ENCODE data around the gene BMP7. TPM values are rescaled to one million over a fixed set of nuclear protein-coding genes. Genes with fewer than 3 reads are reported as not detected.

BMP7 gene
- polyA plus RNA-seq, 4 donors: 0.92 to 3.4 TPM; not detected in 2

DNA sequence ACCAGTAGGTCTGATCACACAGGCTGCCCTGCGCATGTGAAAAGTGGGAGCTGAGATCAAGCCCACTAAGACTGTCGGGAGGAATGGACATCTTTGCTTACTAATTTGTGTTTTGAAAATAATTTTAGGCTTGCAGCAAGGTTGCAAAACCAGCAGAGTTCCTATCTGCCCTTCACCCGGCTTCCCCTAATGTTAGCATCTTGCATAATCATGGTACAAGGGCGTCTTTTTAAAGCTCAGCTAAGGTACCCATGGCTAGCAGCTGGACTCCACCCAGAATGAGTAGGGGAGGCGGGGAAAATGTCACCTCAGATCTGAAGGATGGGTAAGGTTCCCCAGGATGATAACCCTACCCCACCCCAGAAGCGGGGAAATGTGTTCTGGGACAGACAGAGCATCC, 25.3 kb upstream of the BMP7 start:
- FAIRE-seq (no peak), DNase-seq (no peak)
- Histone ChIP-seq H3K4me3 (ENCODE audit: low read depth in 1 of 3, low read length in 3 of 3) (no peak overlapping the region), H3K36me3 (ENCODE audit: control insufficient read depth in 3 of 3, insufficient read depth in 2 of 3, low read depth in 1 of 3, low read length in 3 of 3) (no peaks in the 10 kb centered on the region), H3K27ac (ENCODE audit: low read depth in 1 of 3, low read length in 2 of 3) (no peak overlapping the region), H3K27me3 (ENCODE audit: control insufficient read depth in 3 of 3, insufficient read depth in 3 of 3, low read length in 3 of 3) (peaks cover 0 to 6% (median 5%) of the 10 kb centered on the region in 3 donors), H3K4me1 (ENCODE audit: control insufficient read depth in 3 of 3, insufficient read depth in 2 of 3, low read depth in 1 of 3, low read length in 2 of 3) (no peaks in the 10 kb centered on the region), H3K9me3 (ENCODE audit: control insufficient read depth in 2 of 2, insufficient read depth in 1 of 2, low read depth in 1 of 2, low read length in 1 of 2) (no peaks in the 10 kb centered on the region)
- 73 to 87% (median 80%) methylated on average over 6 of the region's 6 CpGs for WGBS, 3 donors

DNA sequence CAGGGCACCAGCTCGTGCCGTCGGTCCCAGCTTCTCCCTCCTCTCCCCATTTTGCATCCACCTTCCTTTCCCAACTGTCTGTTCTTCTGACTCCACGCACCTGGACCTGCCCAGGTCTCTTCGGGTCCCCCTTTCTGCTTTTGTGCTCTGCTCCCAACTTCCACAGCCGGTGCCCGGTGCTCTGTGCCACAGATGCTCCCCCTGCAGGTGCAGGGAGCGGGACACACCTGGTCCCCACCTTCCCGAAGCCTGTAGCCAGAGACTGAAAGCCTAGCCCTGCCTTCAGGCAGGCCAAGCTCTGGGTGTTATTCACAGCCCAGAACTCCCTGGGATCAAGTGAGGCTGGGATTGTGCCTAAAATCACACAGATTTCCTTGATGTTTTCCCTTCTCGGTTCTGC, 24.6 kb upstream of the BMP7 start:
- WGBS, 3 donors: 45 to 65% (median 47%) methylated on average over 10 of the region's 10 CpGs
- FAIRE-seq (no peak), DNase-seq (no peak)
- Histone ChIP-seq H3K9me3 (ENCODE audit: control insufficient read depth in 2 of 2, insufficient read depth in 1 of 2, low read depth in 1 of 2, low read length in 1 of 2) (no peaks in the 10 kb centered on the region), H3K27ac (ENCODE audit: low read depth in 1 of 3, low read length in 2 of 3) (no peak overlapping the region), H3K4me3 (ENCODE audit: low read depth in 1 of 3, low read length in 3 of 3) (no peak overlapping the region), H3K27me3 (ENCODE audit: control insufficient read depth in 3 of 3, insufficient read depth in 3 of 3, low read length in 3 of 3) (peaks cover 0 to 6% (median 5%) of the 10 kb centered on the region in 3 donors), H3K4me1 (ENCODE audit: control insufficient read depth in 3 of 3, insufficient read depth in 2 of 3, low read depth in 1 of 3, low read length in 2 of 3) (no peaks in the 10 kb centered on the region), H3K36me3 (ENCODE audit: control insufficient read depth in 3 of 3, insufficient read depth in 2 of 3, low read depth in 1 of 3, low read length in 3 of 3) (no peaks in the 10 kb centered on the region)

DNA sequence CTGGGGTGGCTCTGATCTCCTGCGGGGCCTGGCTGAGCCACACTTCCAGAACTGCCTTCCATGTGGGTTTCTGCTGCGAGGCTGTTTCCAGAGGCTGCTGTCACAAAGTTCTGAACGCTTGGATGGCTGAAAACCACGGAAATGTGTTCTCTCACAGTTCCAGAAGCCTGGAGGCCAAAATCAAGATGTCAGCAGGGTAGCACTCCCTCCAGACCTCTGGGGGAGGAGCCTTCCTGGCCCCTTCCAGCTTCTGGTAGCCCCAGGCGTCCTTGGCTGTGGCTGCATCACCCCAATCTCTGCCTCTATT, 23.7 kb upstream of the BMP7 start:
- peaks cover 0 to 6% (median 5%) of the 10 kb centered on the region in 3 donors for H3K27me3 ChIP-seq (ENCODE audit: control insufficient read depth in 3 of 3, insufficient read depth in 3 of 3, low read length in 3 of 3)
- no peaks in the 10 kb centered on the region for H3K4me1 ChIP-seq (ENCODE audit: control insufficient read depth in 3 of 3, insufficient read depth in 2 of 3, low read depth in 1 of 3, low read length in 2 of 3)
- no peak overlapping the region for H3K27ac ChIP-seq (ENCODE audit: low read depth in 1 of 3, low read length in 2 of 3)
- WGBS, 3 donors: 76 to 79% (median 78%) methylated on average over 5 of the region's 5 CpGs
- no peaks in the 10 kb centered on the region for H3K9me3 ChIP-seq (ENCODE audit: control insufficient read depth in 2 of 2, insufficient read depth in 1 of 2, low read depth in 1 of 2, low read length in 1 of 2)
- FAIRE-seq (no peak), DNase-seq (no peak)
- no peak overlapping the region for H3K4me3 ChIP-seq (ENCODE audit: low read depth in 1 of 3, low read length in 3 of 3)
- no peaks in the 10 kb centered on the region for H3K36me3 ChIP-seq (ENCODE audit: control insufficient read depth in 3 of 3, insufficient read depth in 2 of 3, low read depth in 1 of 3, low read length in 3 of 3)

DNA sequence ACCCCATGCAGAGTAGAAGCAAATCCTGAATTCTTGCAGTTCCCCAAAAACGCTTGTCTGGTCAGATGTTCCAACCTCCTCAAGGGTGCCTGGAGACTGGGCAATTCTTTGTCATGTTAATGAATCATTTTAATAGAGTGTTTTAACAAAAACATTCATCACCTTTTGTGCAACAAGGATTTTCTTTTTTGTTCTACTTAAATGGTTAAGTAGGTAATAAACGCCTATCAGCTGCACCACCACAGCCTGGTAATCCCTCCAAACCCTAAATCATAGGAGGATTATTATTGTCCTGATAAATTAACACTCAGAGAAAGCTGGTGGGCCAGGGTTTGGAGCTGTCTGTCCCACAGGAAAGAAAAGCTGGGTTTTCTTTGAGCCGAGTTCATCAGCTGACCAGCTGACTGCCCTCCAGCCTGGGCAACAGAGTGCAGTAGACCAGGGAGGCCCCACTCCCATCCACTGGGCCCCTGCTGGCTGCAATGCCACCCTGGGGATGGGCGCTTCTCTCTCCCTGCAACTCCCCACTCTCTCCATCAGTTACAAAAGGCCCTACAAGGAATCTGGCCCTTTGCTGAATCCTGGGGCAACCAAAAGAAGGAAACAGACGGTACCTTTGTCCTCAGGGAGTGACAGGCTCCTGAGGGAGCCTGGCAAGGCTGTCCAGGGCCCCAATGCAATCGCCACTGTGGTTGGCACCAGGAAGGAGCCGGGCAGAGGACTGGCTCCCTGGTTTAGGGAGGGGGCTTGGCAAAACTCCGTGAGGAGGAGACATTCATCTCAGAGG, 23.1 kb upstream of the BMP7 start:
- Histone ChIP-seq H3K27ac (ENCODE audit: low read depth in 1 of 3, low read length in 2 of 3) (no peak overlapping the region), H3K27me3 (ENCODE audit: control insufficient read depth in 3 of 3, insufficient read depth in 3 of 3, low read length in 3 of 3) (peaks cover 0 to 6% (median 5%) of the 10 kb centered on the region in 3 donors), H3K36me3 (ENCODE audit: control insufficient read depth in 3 of 3, insufficient read depth in 2 of 3, low read depth in 1 of 3, low read length in 3 of 3) (no peaks in the 10 kb centered on the region), H3K4me3 (ENCODE audit: low read depth in 1 of 3, low read length in 3 of 3) (no peak overlapping the region), H3K9me3 (ENCODE audit: control insufficient read depth in 2 of 2, insufficient read depth in 1 of 2, low read depth in 1 of 2, low read length in 1 of 2) (no peaks in the 10 kb centered on the region), H3K4me1 (ENCODE audit: control insufficient read depth in 3 of 3, insufficient read depth in 2 of 3, low read depth in 1 of 3, low read length in 2 of 3) (no peaks in the 10 kb centered on the region)
- DNase-seq: no peak
- 36 to 54% (median 46%) methylated on average over 8 of the region's 8 CpGs for WGBS, 3 donors
- no peak for FAIRE-seq

DNA sequence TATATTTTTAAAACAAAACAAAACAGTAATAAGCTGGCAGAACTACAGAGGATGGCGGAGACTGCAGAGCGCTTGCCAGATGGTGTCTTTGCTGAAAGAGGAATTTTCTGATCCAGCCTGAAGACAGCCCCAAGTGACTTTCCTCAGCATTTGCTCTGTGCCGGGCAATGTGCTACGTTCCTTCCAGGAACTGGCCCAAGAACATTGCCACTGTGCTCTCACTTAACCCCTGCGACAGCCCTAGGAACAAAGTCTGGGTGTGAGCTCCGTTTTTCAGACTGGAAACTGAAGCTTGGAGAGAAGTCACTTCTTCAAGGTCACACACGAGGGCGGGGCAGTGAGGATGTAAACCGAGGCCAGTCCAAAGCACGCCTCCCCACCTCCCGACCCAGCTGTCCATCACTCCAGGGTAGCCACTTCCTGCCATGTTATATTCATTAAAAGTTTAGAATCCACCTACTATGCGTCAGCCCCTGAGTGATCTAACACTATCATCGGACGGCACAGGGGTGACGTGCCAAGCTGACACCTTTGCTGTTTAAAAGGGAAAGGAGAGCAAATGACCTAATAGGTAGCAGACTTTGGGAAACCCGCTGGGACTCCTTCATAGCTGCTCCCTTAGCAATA, 22.3 kb upstream of the BMP7 start:
- FAIRE-seq: no peak
- Histone ChIP-seq H3K27me3 (ENCODE audit: control insufficient read depth in 3 of 3, insufficient read depth in 3 of 3, low read length in 3 of 3) (peaks cover 3 to 9% (median 5%) of the 10 kb centered on the region in 3 donors), H3K4me3 (ENCODE audit: low read depth in 1 of 3, low read length in 3 of 3) (no peak overlapping the region), H3K27ac (ENCODE audit: low read depth in 1 of 3, low read length in 2 of 3) (no peak overlapping the region), H3K9me3 (ENCODE audit: control insufficient read depth in 2 of 2, insufficient read depth in 1 of 2, low read depth in 1 of 2, low read length in 1 of 2) (no peaks in the 10 kb centered on the region), H3K36me3 (ENCODE audit: control insufficient read depth in 3 of 3, insufficient read depth in 2 of 3, low read depth in 1 of 3, low read length in 3 of 3) (no peaks in the 10 kb centered on the region), H3K4me1 (ENCODE audit: control insufficient read depth in 3 of 3, insufficient read depth in 2 of 3, low read depth in 1 of 3, low read length in 2 of 3) (no peaks in the 10 kb centered on the region)
- 29 to 41% (median 34%) methylated on average over 16 of the region's 16 CpGs for WGBS, 3 donors
- DNase-seq: no peak

DNA sequence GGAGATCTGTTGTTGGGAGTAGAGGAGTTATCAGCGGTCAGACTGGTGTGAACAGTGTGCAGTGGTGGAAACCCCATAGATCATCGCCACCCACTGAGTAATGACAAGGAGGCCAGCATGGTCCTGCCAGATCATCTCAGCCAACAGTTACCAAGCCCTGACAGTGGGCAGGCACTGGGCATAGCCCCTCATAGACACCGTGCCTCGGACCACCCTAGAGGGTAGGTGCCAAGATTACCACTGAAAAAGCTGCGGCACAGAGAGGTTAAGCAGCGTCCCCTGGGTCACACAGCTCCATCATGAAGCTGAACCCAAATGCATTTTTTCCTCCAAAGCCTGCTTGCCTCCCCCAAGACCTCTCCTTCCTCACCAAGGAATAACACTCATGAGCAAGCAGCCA, 21.5 kb upstream of the BMP7 start:
- DNase-seq (no peak), FAIRE-seq (no peak)
- Histone ChIP-seq H3K4me1 (ENCODE audit: control insufficient read depth in 3 of 3, insufficient read depth in 2 of 3, low read depth in 1 of 3, low read length in 2 of 3) (no peaks in the 10 kb centered on the region), H3K27ac (ENCODE audit: low read depth in 1 of 3, low read length in 2 of 3) (no peak overlapping the region), H3K36me3 (ENCODE audit: control insufficient read depth in 3 of 3, insufficient read depth in 2 of 3, low read depth in 1 of 3, low read length in 3 of 3) (no peaks in the 10 kb centered on the region), H3K4me3 (ENCODE audit: low read depth in 1 of 3, low read length in 3 of 3) (no peak overlapping the region), H3K27me3 (ENCODE audit: control insufficient read depth in 3 of 3, insufficient read depth in 3 of 3, low read length in 3 of 3) (peaks cover 3 to 14% (median 5%) of the 10 kb centered on the region in 3 donors), H3K9me3 (ENCODE audit: control insufficient read depth in 2 of 2, insufficient read depth in 1 of 2, low read depth in 1 of 2, low read length in 1 of 2) (no peaks in the 10 kb centered on the region)
- WGBS, 3 donors: 58 to 68% (median 63%) methylated on average over 6 of the region's 6 CpGs

DNA sequence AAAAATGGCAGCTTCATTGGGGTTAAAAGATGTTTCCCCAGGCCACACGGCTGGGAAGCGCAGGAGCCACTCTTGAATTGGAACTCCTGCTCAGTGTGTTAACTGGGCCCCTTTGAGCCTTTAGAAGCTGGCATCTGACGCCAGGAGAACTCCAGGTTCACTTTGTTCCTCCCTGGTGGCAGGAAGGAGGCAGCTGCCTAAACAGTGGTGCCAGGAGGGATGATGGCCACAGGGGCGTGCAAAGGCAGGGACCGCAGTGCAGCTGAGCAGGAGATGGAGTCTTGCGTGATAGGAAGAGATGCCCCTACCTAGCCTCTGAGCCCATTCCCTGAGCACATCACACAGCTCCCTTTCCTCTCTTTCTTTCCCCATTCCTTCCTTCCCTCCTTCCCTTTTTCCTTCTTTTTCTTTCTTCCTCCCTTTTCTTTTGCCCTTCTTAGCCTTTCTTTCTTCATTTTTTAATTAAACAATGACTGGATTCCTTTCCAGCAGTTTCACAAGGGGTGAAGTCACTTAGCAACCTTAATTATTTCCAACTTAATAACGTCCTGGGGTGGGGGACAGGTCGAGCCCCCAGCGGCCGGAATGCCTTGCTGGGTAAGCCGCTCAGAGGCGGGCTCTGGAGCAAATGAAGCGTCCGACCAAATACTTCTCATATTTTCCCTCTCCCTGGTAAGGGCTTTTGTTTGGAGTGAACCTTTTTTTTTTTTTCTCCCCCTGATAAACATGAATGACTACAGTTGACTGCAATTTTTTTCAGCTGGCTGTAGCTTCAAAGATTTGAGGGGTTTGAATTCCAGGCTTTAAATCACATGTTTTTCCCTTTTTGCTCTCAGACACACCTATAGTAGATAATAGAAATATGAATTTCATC, 20.8 kb upstream of the BMP7 start:
- Histone ChIP-seq H3K36me3 (ENCODE audit: control insufficient read depth in 3 of 3, insufficient read depth in 2 of 3, low read depth in 1 of 3, low read length in 3 of 3) (no peaks in the 10 kb centered on the region), H3K4me1 (ENCODE audit: control insufficient read depth in 3 of 3, insufficient read depth in 2 of 3, low read depth in 1 of 3, low read length in 2 of 3) (no peaks in the 10 kb centered on the region), H3K27ac (ENCODE audit: low read depth in 1 of 3, low read length in 2 of 3) (no peak overlapping the region), H3K27me3 (ENCODE audit: control insufficient read depth in 3 of 3, insufficient read depth in 3 of 3, low read length in 3 of 3) (peaks cover 3 to 14% (median 5%) of the 10 kb centered on the region in 3 donors), H3K4me3 (ENCODE audit: low read depth in 1 of 3, low read length in 3 of 3) (no peak overlapping the region), H3K9me3 (ENCODE audit: control insufficient read depth in 2 of 2, insufficient read depth in 1 of 2, low read depth in 1 of 2, low read length in 1 of 2) (no peaks in the 10 kb centered on the region)
- DNase-seq: no peak
- WGBS, 3 donors: 43 to 45% (median 44%) methylated on average over 14 of the region's 14 CpGs
- no peak for FAIRE-seq

DNA sequence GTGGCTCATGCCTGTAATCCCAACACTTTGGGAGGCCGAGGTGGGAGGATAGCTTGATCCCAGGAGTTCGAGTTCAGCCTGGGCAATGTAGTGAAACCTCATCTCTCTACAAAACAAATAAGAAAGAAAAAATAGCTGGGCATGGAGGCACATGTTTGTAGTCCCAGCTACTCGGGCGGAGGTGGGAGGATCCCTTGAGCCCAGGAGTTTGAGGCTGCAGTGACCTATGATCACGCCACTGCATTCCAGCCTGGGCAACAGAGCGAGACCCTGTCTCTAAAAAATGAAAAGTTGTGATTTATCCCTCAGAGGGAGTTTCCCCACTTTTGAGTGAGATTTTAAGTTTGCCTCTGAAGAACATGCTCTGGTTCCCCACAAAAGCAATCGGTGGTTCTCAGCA, 17.4 kb upstream of the BMP7 start:
- H3K27ac ChIP-seq (ENCODE audit: low read depth in 1 of 3, low read length in 2 of 3): no peak overlapping the region
- 74 to 83% (median 76%) methylated on average over 7 of the region's 7 CpGs for WGBS, 3 donors
- FAIRE-seq (no peak), DNase-seq (no peak)
- H3K9me3 ChIP-seq (ENCODE audit: control insufficient read depth in 2 of 2, insufficient read depth in 1 of 2, low read depth in 1 of 2, low read length in 1 of 2): no peaks in the 10 kb centered on the region
- no peak overlapping the region for H3K4me3 ChIP-seq (ENCODE audit: low read depth in 1 of 3, low read length in 3 of 3)
- peaks cover 0 to 14% (median 3%) of the 10 kb centered on the region in 3 donors for H3K27me3 ChIP-seq (ENCODE audit: control insufficient read depth in 3 of 3, insufficient read depth in 3 of 3, low read length in 3 of 3)
- no peaks in the 10 kb centered on the region for H3K36me3 ChIP-seq (ENCODE audit: control insufficient read depth in 3 of 3, insufficient read depth in 2 of 3, low read depth in 1 of 3, low read length in 3 of 3)
- H3K4me1 ChIP-seq (ENCODE audit: control insufficient read depth in 3 of 3, insufficient read depth in 2 of 3, low read depth in 1 of 3, low read length in 2 of 3): no peaks in the 10 kb centered on the region
